Panc1 (cell line): Measurements from ENCODE around the gene C3orf22.

ENCODE experiments used
- POLR2AphosphoS5 ChIP-seq: IDR thresholded peaks from 2 replicates; pipeline ENCODE4 v1.6.1; 2012; ENCODE audit warnings: mild to moderate bottlenecking, low read depth, low read length, moderate library complexity
- REST ChIP-seq, 2 experiments: IDR thresholded peaks; 2 replicates each; pipeline ENCODE4 v1.6.1; 2011 to 2012; ENCODE audit warnings: low read depth in 2 of 2, control low read depth in 1 of 2, low read length in 1 of 2, mild to moderate bottlenecking in 1 of 2, moderate library complexity in 1 of 2; ENCODE audit not compliant: insufficient read depth in 1 of 2
- TF ChIP-seq, protein P1 (sequence below): fragments of 450-650 bp; IDR thresholded peaks from 2 replicates; pipeline ENCODE4 v1.5.1; 2017; ENCODE audit warnings: mild to moderate bottlenecking

DNA sequence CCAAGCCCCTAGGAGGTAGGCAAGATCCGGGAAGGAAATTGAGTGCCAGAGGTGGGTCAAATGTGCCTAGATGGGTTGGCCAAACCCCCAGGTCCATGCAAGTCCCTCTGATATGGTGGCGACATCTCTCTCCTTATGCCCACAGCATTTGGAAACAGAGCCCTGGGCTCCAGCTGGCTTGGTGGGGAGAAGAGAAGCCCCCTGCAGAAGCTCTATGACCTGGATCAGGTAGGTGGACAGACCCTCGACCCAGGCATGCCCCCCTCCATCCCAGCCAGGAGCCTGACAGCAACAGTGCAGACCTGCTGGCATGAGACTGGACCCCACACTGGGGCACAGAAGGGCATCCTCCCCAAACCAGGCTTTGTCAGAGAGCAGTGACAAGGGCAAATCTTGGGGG, 22.6 kb downstream of the C3orf22 start:
- TF ChIP-seq, protein P1, sequence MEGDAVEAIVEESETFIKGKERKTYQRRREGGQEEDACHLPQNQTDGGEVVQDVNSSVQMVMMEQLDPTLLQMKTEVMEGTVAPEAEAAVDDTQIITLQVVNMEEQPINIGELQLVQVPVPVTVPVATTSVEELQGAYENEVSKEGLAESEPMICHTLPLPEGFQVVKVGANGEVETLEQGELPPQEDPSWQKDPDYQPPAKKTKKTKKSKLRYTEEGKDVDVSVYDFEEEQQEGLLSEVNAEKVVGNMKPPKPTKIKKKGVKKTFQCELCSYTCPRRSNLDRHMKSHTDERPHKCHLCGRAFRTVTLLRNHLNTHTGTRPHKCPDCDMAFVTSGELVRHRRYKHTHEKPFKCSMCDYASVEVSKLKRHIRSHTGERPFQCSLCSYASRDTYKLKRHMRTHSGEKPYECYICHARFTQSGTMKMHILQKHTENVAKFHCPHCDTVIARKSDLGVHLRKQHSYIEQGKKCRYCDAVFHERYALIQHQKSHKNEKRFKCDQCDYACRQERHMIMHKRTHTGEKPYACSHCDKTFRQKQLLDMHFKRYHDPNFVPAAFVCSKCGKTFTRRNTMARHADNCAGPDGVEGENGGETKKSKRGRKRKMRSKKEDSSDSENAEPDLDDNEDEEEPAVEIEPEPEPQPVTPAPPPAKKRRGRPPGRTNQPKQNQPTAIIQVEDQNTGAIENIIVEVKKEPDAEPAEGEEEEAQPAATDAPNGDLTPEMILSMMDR: no peak
- no peak for TF ChIP-seq POLR2AphosphoS5
- no peak for TF ChIP-seq REST (IDR thresholded peaks at IDR 0.05; ENCODE audit: insufficient read depth in 1 of 2, low read depth in 2 of 2, low read length in 1 of 2)
